Skin of body (tissue), 2 donors: ENCODE data around the gene C1QC. TPM values are rescaled to one million over a fixed set of nuclear protein-coding genes. Genes with fewer than 3 reads are reported as not detected.
A peak's percentile ranks its signal among the peaks of the same experiment; 100 is the strongest.

Experiments used
- DNase-seq: peaks from one replicate; lab custom pipeline; 2025; lab: John Stamatoyannopoulos, UW
- total RNA-seq: library from RNA; depleted of rRNA; stranded (reverse); fragments of >200 nt; gene quantifications from one replicate; pipeline ENCODE4 v1.2.3, GENCODE V29; 2014

The C1QC gene
- total RNA-seq, 1 donor from 2014 or later, result 24.7 TPM

GRCh38 chr1:22619252-22619651 lies 24.2 kb upstream of the C1QC start:
- no peak for DNase-seq

GRCh38 chr1:22619798-22620197 lies 23.6 kb upstream of the C1QC start:
- no peak for DNase-seq

- DNase-seq, result no peak
Observed at GRCh38 chr1:22621761-22622160, 21.7 kb upstream of the C1QC start.

GRCh38 chr1:22625262-22625925 lies 18.0 kb upstream of the C1QC start:
- DNase-seq, result no peak

GRCh38 chr1:22626237-22627157 lies 16.9 kb upstream of the C1QC start:
- no peak for DNase-seq

GRCh38 chr1:22627331-22627730 lies 16.1 kb upstream of the C1QC start:
- no peak for DNase-seq

GRCh38 chr1:22628698-22629444 lies 14.6 kb upstream of the C1QC start:
- DNase-seq, result no peak

GRCh38 chr1:22629886-22630285 lies 13.5 kb upstream of the C1QC start:
- DNase-seq, result no peak

GRCh38 chr1:22633697-22634463 lies 9.6 kb upstream of the C1QC start:
- no peak for DNase-seq

- DNase-seq, result no peak
Observed at GRCh38 chr1:22635436-22635835, 8.0 kb upstream of the C1QC start.

- DNase-seq, result no peak
Observed at GRCh38 chr1:22636353-22636752, 7.1 kb upstream of the C1QC start, which contains the start of gene C1QA. Gene C1QA, plus strand, starts transcription at chr1:22636628. Its CDS starts 989 bp downstream, at chr1:22637617.

GRCh38 chr1:22636927-22637326 lies 6.5 kb upstream of the C1QC start:
- no peak for DNase-seq

- no peak for DNase-seq
Observed at GRCh38 chr1:22637907-22638445, 5.5 kb upstream of the C1QC start.

GRCh38 chr1:22638476-22639234 lies 4.8 kb upstream of the C1QC start:
- no peak for DNase-seq

- DNase-seq, result no peak
Observed at GRCh38 chr1:22639286-22639685, 4.1 kb upstream of the C1QC start.

- no peak for DNase-seq
Observed at GRCh38 chr1:22641247-22641646, 2.2 kb upstream of the C1QC start.

- peak; percentile 15 for DNase-seq
Observed at GRCh38 chr1:22641906-22642636, 1.4 kb upstream of the C1QC start.

GRCh38 chr1:22643928-22644327 lies 495 bp downstream of the C1QC start:
- DNase-seq, result no peak

GRCh38 chr1:22645931-22646330 lies 2.5 kb downstream of the C1QC start:
- no peak for DNase-seq
